GM19395 (cell line): ENCODE measurements around the gene YIPF5.

Experiments
- ATAC-seq: cut with Tn5 transposase; IDR thresholded peaks from one replicate; pipeline ENCODE4 v1.9.1; 2021; ENCODE audit warnings: mild to moderate bottlenecking, moderate library complexity; ENCODE audit not compliant: unreplicated experiment

The YIPF5 gene

GRCh38 chr5:144183254-144183889 is 12.9 kb upstream of the YIPF5 start:
- no peak for ATAC-seq

- ATAC-seq: no peak
These were observed 8.8 kb upstream of the YIPF5 start for GRCh38 chr5:144179226-144179625.

GRCh38 chr5:144177548-144177947 is 7.1 kb upstream of the YIPF5 start:
- ATAC-seq: no peak

GRCh38 chr5:144173766-144174165 is 3.3 kb upstream of the YIPF5 start:
- no peak for ATAC-seq

GRCh38 chr5:144169904-144170275 is 569 bp downstream of the YIPF5 start:
- ATAC-seq: peak; percentile 0

GRCh38 chr5:144167998-144168397 is 2.5 kb downstream of the YIPF5 start:
- no peak for ATAC-seq

- ATAC-seq: no peak
These were observed 3.8 kb downstream of the YIPF5 start for GRCh38 chr5:144166696-144167095.

- no peak for ATAC-seq
These were observed 7.8 kb downstream of the YIPF5 start for GRCh38 chr5:144162686-144163085.

- ATAC-seq: no peak
These were observed 13.7 kb downstream of the YIPF5 start for GRCh38 chr5:144156767-144157171.

GRCh38 chr5:144151026-144151425 is 19.4 kb downstream of the YIPF5 start:
- no peak for ATAC-seq

- no peak for ATAC-seq
These were observed 25.3 kb downstream of the YIPF5 start for GRCh38 chr5:144144956-144145751.

- no peak for ATAC-seq
These were observed 26.8 kb downstream of the YIPF5 start for GRCh38 chr5:144143625-144144024.

- no peak for ATAC-seq
These were observed 27.7 kb downstream of the YIPF5 start for GRCh38 chr5:144142824-144143162.

GRCh38 chr5:144142139-144142823 is 28.2 kb downstream of the YIPF5 start:
- peak; percentile 99 for ATAC-seq

GRCh38 chr5:144141585-144141984 is 28.9 kb downstream of the YIPF5 start:
- no peak for ATAC-seq

GRCh38 chr5:144139586-144139985 is 30.9 kb downstream of the YIPF5 start:
- no peak for ATAC-seq

GRCh38 chr5:144135113-144135762 is 35.2 kb downstream of the YIPF5 start:
- ATAC-seq: no peak

GRCh38 chr5:144134194-144134826 is 36.1 kb downstream of the YIPF5 start:
- no peak for ATAC-seq

GRCh38 chr5:144133050-144133633 is 37.3 kb downstream of the YIPF5 start:
- no peak for ATAC-seq

- no peak for ATAC-seq
These were observed 39.2 kb downstream of the YIPF5 start for GRCh38 chr5:144131261-144131660.

- ATAC-seq: no peak
These were observed 40.2 kb downstream of the YIPF5 start for GRCh38 chr5:144130306-144130705.
